SK-N-SH treated with all-trans-retinoic acid at 6 μM for 48 hours (cell line): ENCODE measurements around the gene VAMP5.

Source experiments
- BACH2 ChIP-seq: fragments of 250-450 bp; sonication (Bioruptor Pico); IDR thresholded peaks from 2 replicates; pipeline ENCODE4 v1.9.0; 2021; ENCODE audit warnings: mild to moderate bottlenecking, borderline replicate concordance
- ESRRG ChIP-seq: fragments of 250-450 bp; sonication (Bioruptor Pico); IDR thresholded peaks from 2 replicates; pipeline ENCODE4 v1.6.1; 2021; ENCODE audit warnings: mild to moderate bottlenecking
- ZC3H10 ChIP-seq: fragments of 250-450 bp; sonication (Bioruptor Pico); IDR thresholded peaks from 2 replicates; pipeline ENCODE4 v1.5.1; 2021; ENCODE audit warnings: mild to moderate bottlenecking, moderate library complexity
- ZFP3 ChIP-seq: fragments of 250-450 bp; sonication (Bioruptor Pico); IDR thresholded peaks from 2 replicates; pipeline ENCODE4 v1.5.0; 2020; ENCODE audit warnings: mild to moderate bottlenecking, moderate library complexity
- ZFP30 ChIP-seq: fragments of 450-650 bp; formaldehyde crosslinking; IDR thresholded peaks from 2 replicates; pipeline ENCODE4 v1.5.0; 2022; ENCODE audit warnings: mild to moderate bottlenecking, moderate library complexity
- ZNF70 ChIP-seq: fragments of 450-650 bp; formaldehyde crosslinking; IDR thresholded peaks from 2 replicates; pipeline ENCODE4 v1.5.0; 2020; ENCODE audit warnings: mild to moderate bottlenecking, moderate library complexity
- TF ChIP-seq, protein P1 (sequence below): fragments of 250-450 bp; sonication (Bioruptor Pico); IDR thresholded peaks from 2 replicates; pipeline ENCODE4 v1.5.1; 2021; ENCODE audit warnings: mild to moderate bottlenecking, moderate library complexity
- TF ChIP-seq, protein P2 (sequence below): fragments of 250-450 bp; sonication (Bioruptor Pico); IDR thresholded peaks from 2 replicates; pipeline ENCODE4 v1.8.0; 2021; ENCODE audit warnings: low read depth, mild to moderate bottlenecking, moderate library complexity, borderline replicate concordance

DNA sequence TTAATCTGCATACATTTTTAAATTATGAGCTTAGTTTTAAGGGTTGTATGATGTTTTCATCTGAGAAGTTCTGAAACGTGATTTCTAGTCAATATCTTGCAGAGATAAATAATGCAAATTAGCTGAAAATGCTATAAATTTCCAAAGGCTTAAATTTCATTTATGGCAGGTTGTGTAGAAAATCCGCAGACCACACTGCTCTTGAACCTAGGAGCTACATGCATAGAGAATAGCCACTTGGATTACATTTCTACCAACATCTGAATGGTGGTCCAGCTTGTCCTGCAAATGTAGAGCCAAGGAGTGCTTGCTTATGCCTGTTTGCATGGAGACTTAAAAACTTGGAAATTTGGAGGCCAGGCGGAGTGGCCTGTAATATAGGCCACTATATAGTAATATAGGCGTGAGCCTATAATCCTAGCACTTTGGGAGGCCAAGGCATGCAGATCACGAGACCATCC lies 38.4 kb upstream of the VAMP5 start:
- no peak for TF ChIP-seq ZFP3 (CRISPR knock-in tag)
- TF ChIP-seq, protein P1, sequence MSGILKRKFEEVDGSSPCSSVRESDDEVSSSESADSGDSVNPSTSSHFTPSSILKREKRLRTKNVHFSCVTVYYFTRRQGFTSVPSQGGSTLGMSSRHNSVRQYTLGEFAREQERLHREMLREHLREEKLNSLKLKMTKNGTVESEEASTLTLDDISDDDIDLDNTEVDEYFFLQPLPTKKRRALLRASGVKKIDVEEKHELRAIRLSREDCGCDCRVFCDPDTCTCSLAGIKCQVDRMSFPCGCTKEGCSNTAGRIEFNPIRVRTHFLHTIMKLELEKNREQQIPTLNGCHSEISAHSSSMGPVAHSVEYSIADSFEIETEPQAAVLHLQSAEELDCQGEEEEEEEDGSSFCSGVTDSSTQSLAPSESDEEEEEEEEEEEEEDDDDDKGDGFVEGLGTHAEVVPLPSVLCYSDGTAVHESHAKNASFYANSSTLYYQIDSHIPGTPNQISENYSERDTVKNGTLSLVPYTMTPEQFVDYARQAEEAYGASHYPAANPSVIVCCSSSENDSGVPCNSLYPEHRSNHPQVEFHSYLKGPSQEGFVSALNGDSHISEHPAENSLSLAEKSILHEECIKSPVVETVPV (CRISPR knock-in tag) = no peak
- no peak for TF ChIP-seq ESRRG (CRISPR knock-in tag)
- TF ChIP-seq, protein P2, sequence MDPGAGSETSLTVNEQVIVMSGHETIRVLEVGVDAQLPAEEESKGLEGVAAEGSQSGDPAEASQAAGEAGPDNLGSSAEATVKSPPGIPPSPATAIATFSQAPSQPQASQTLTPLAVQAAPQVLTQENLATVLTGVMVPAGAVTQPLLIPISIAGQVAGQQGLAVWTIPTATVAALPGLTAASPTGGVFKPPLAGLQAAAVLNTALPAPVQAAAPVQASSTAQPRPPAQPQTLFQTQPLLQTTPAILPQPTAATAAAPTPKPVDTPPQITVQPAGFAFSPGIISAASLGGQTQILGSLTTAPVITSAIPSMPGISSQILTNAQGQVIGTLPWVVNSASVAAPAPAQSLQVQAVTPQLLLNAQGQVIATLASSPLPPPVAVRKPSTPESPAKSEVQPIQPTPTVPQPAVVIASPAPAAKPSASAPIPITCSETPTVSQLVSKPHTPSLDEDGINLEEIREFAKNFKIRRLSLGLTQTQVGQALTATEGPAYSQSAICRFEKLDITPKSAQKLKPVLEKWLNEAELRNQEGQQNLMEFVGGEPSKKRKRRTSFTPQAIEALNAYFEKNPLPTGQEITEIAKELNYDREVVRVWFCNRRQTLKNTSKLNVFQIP (CRISPR knock-in tag) = no peak
- no peak for TF ChIP-seq BACH2
- TF ChIP-seq ZNF70 (CRISPR knock-in tag) = no peak
- no peak for TF ChIP-seq ZC3H10
- TF ChIP-seq ZFP30 (CRISPR knock-in tag) = no peak
